H9 (cell line): ENCODE results near the gene MAGEH1. TPM values are rescaled to one million over a fixed set of nuclear protein-coding genes. Genes with fewer than 3 reads are reported as not detected.
"Not testable (repeated sequence)": the region's sequence is repeated elsewhere in the genome, so short reads cannot be mapped to it uniquely, and the experiment has no call there.

ENCODE experiments used
- DNase-seq: peaks from one replicate; pipeline ENCODE4 v3.0.0-alpha.2; 2017
- H2AFZ ChIP-seq: one replicate; pipeline ENCODE4 v1.6.1; 2013; ENCODE audit warnings: mild to moderate bottlenecking, low read length, control low read depth, moderate library complexity
- H2AK5ac ChIP-seq: 2 replicates; pipeline ENCODE4 v1.6.1; 2013; ENCODE audit warnings: low read length, control low read depth, mixed read lengths; ENCODE audit not compliant: insufficient read length
- H2BK120ac ChIP-seq: one replicate; pipeline ENCODE4 v1.6.1; 2013; ENCODE audit warnings: low read depth, mild to moderate bottlenecking, low read length, control low read depth, inconsistent platforms; ENCODE audit not compliant: poor library complexity, severe bottlenecking
- H2BK12ac ChIP-seq: 2 replicates; pipeline ENCODE4 v1.6.1; 2013; ENCODE audit warnings: low read length, control low read depth, mixed read lengths, low read depth; ENCODE audit not compliant: insufficient read length
- H2BK15ac ChIP-seq: 2 replicates; pipeline ENCODE4 v1.6.1; 2013; ENCODE audit warnings: low read depth, low read length, control low read depth
- H2BK20ac ChIP-seq: one replicate; pipeline ENCODE4 v1.6.1; 2013; ENCODE audit warnings: low read depth, mild to moderate bottlenecking, low read length, control low read depth, inconsistent platforms; ENCODE audit not compliant: poor library complexity, severe bottlenecking
- H2BK5ac ChIP-seq: 2 replicates; pipeline ENCODE4 v1.6.1; 2013; ENCODE audit warnings: low read length, control low read depth, mixed read lengths; ENCODE audit not compliant: insufficient read length
- H3K14ac ChIP-seq: 2 replicates; pipeline ENCODE4 v1.6.1; 2013; ENCODE audit warnings: low read length, control low read depth; ENCODE audit not compliant: insufficient read depth
- H3K18ac ChIP-seq: 2 replicates; pipeline ENCODE4 v1.6.1; 2013; ENCODE audit warnings: low read depth, mild to moderate bottlenecking, mixed read lengths, low read length, control low read depth; ENCODE audit not compliant: insufficient read length
- H3K23ac ChIP-seq: 2 replicates; pipeline ENCODE4 v1.6.1; 2013; ENCODE audit warnings: low read length, control low read depth, mixed read lengths, low read depth; ENCODE audit not compliant: insufficient read length
- H3K23me2 ChIP-seq: 2 replicates; pipeline ENCODE4 v1.6.1; 2013; ENCODE audit warnings: low read depth, mild to moderate bottlenecking, mixed read lengths, low read length, control low read depth; ENCODE audit not compliant: insufficient read length, poor library complexity, severe bottlenecking
- H3K27ac ChIP-seq: 2 replicates; pipeline ENCODE4 v1.5.1; 2013; ENCODE audit warnings: low read length, control low read depth, mixed read lengths, low read depth; ENCODE audit not compliant: insufficient read length
- H3K27me3 ChIP-seq: 2 replicates; pipeline ENCODE4 v1.6.1; 2013; ENCODE audit warnings: low read length, control low read depth, inconsistent platforms; ENCODE audit not compliant: insufficient read depth
- H3K4ac ChIP-seq: 2 replicates; pipeline ENCODE4 v1.6.1; 2013; ENCODE audit warnings: low read depth, mild to moderate bottlenecking, control low read depth, inconsistent platforms, low read length, moderate library complexity
- H3K4me1 ChIP-seq: 2 replicates; pipeline ENCODE4 v1.6.1; 2013; ENCODE audit warnings: low read length, control low read depth, inconsistent platforms; ENCODE audit not compliant: insufficient read depth
- H3K4me2 ChIP-seq: 2 replicates; pipeline ENCODE4 v1.6.1; 2013; ENCODE audit warnings: low read length, control low read depth, mixed read lengths; ENCODE audit not compliant: insufficient read length, insufficient read depth
- H3K56ac ChIP-seq: 2 replicates; pipeline ENCODE4 v1.6.1; 2013; ENCODE audit warnings: low read depth, mild to moderate bottlenecking, mixed read lengths, low read length, control low read depth; ENCODE audit not compliant: insufficient read length
- H3K79me1 ChIP-seq: 2 replicates; pipeline ENCODE4 v1.6.1; 2013; ENCODE audit warnings: low read depth, mild to moderate bottlenecking, moderate library complexity, low read length, control low read depth, inconsistent platforms; ENCODE audit not compliant: insufficient read depth, poor library complexity, severe bottlenecking
- H3K79me2 ChIP-seq: 2 replicates; pipeline ENCODE4 v1.6.1; 2013; ENCODE audit warnings: low read length, control low read depth, inconsistent platforms; ENCODE audit not compliant: insufficient read depth
- H3K9ac ChIP-seq: 2 replicates; pipeline ENCODE4 v1.6.1; 2013; ENCODE audit warnings: low read length, control low read depth, mixed read lengths; ENCODE audit not compliant: insufficient read length; ENCODE audit errors: extremely low read depth
- H3K9me3 ChIP-seq: one replicate; pipeline ENCODE4 v1.6.1; 2013; ENCODE audit warnings: low read depth, low read length, inconsistent platforms; ENCODE audit not compliant: control insufficient read depth
- H3T11ph ChIP-seq: one replicate; pipeline ENCODE4 v1.6.1; 2013; ENCODE audit warnings: mild to moderate bottlenecking, low read length, control low read depth, inconsistent platforms
- H4K20me1 ChIP-seq: one replicate; pipeline ENCODE4 v1.6.1; 2013; ENCODE audit not compliant: control insufficient read depth, insufficient read length, insufficient read depth
- H4K5ac ChIP-seq: 2 replicates; pipeline ENCODE4 v1.6.1; 2013; ENCODE audit warnings: low read depth, mild to moderate bottlenecking, mixed read lengths, low read length, control low read depth; ENCODE audit not compliant: insufficient read length
- H4K8ac ChIP-seq: replicated peaks from 2 replicates; pipeline ENCODE4 v1.6.1; 2013; ENCODE audit warnings: low read length, control low read depth, mixed read lengths, low read depth; ENCODE audit not compliant: insufficient read length
- H4K91ac ChIP-seq: 2 replicates; pipeline ENCODE4 v1.6.1; 2013; ENCODE audit warnings: low read depth, mild to moderate bottlenecking, moderate library complexity, mixed read lengths, low read length, control low read depth; ENCODE audit not compliant: insufficient read length
- H3K27ac Mint-ChIP-seq, 3 experiments: 2 replicates in 2 of 3; 3 replicates in 1 of 3; pipeline ENCODE4 v1.8.0; 2020 to 2021; ENCODE audit warnings: mixed read lengths in 3 of 3, mild to moderate bottlenecking in 1 of 3, moderate library complexity in 1 of 3
- H3K27me3 Mint-ChIP-seq: 2 replicates; pipeline ENCODE4 v1.8.0; 2021; ENCODE audit warnings: low read depth, mild to moderate bottlenecking, moderate library complexity, mixed read lengths
- H3K36me3 Mint-ChIP-seq, 3 experiments: 2 replicates in 2 of 3; 3 replicates in 1 of 3; pipeline ENCODE4 v1.8.0; 2020 to 2021; ENCODE audit warnings: low read depth in 3 of 3, mixed read lengths in 3 of 3; ENCODE audit not compliant: insufficient read depth in 1 of 3
- H3K4me1 Mint-ChIP-seq, 2 experiments: 2 replicates each; pipeline ENCODE4 v1.8.0; 2020; ENCODE audit warnings: mixed read lengths in 2 of 2
- H3K4me3 Mint-ChIP-seq, 2 experiments: 2 replicates in 1 of 2; 3 replicates in 1 of 2; pipeline ENCODE4 v1.8.0; 2020 to 2021; ENCODE audit warnings: mild to moderate bottlenecking in 2 of 2, mixed read lengths in 2 of 2, moderate library complexity in 1 of 2
- H3K9me3 Mint-ChIP-seq, 2 experiments: 2 replicates in 1 of 2; 3 replicates in 1 of 2; pipeline ENCODE4 v1.8.0; 2020; ENCODE audit warnings: mild to moderate bottlenecking in 2 of 2, mixed read lengths in 2 of 2, moderate library complexity in 1 of 2
- WGBS: extraction: QIAGEN DNeasy Blood & Tissue Kit; methylation state at CpG from one replicate; pipeline ENCODE4 v1.1.7; 2013; ENCODE audit warnings: missing lambda C conversion rate, low lambda C conversion rate, mixed read lengths; ENCODE audit not compliant: insufficient read length; ENCODE audit errors: extremely low coverage; 5-methylcytosine and 5-hydroxymethylcytosine counted together
- total RNA-seq: library from RNA; stranded (reverse); gene quantifications from 2 replicates; pipeline ENCODE4 v1.2.1, GENCODE V29; 2021

MAGEH1 gene
- total RNA-seq, 1 experiment from 2014 or later: 7.3 TPM

DNA sequence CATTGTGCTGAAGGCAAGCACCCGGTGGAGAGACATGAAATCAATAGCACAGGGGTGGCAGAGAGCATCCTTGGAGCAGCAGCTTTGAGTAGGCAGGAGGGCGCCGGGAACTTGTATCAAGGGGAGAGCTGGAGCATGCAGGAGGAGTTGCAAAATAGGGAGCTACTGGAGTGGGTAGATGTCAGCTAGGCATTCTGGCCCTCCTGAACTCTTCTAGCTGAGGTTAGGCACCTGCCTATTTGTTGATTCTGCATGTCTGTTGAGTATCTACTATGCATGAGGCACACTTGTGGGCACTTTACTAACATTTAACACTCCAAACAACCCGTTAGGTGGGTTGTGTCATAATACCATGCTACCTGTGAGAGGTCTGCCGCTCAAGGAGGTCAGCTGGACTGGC, 7.5 kb downstream of the MAGEH1 start:
- not testable (repeated sequence) for H4K91ac ChIP-seq, H3K79me1 ChIP-seq, H4K20me1 ChIP-seq, H3K4me1 Mint-ChIP-seq, H3K27me3 ChIP-seq, H3K4ac ChIP-seq, H3K4me2 ChIP-seq, H2BK15ac ChIP-seq, H3K18ac ChIP-seq, H3K56ac ChIP-seq, H3K4me1 ChIP-seq, DNase-seq, H3K23ac ChIP-seq, H2BK12ac ChIP-seq, H3K36me3 Mint-ChIP-seq, H4K8ac ChIP-seq, H3K27ac ChIP-seq, H3K9me3 Mint-ChIP-seq, H3K27me3 Mint-ChIP-seq, H2AFZ ChIP-seq, H3K27ac Mint-ChIP-seq, H3T11ph ChIP-seq, H3K9me3 ChIP-seq, H3K4me3 Mint-ChIP-seq, H2AK5ac ChIP-seq, H3K9ac ChIP-seq, H3K79me2 ChIP-seq, H2BK20ac ChIP-seq, H2BK120ac ChIP-seq, H3K23me2 ChIP-seq, H4K5ac ChIP-seq, H3K14ac ChIP-seq, H2BK5ac ChIP-seq
- WGBS: no CpG with 5 or more reads among the region's 5 CpGs

GRCh38 chrX:55459926-55460325, 8.0 kb downstream of the MAGEH1 start:
- H4K91ac ChIP-seq, H3K4me1 ChIP-seq, H3K27me3 ChIP-seq, H3K36me3 Mint-ChIP-seq, H3K23me2 ChIP-seq, H3K14ac ChIP-seq, H3K27ac Mint-ChIP-seq, H3K9me3 Mint-ChIP-seq, H3K23ac ChIP-seq, H3K4me2 ChIP-seq, H3K79me2 ChIP-seq, H2BK120ac ChIP-seq, H2BK15ac ChIP-seq, H3K27ac ChIP-seq, H2BK20ac ChIP-seq, H3K79me1 ChIP-seq, DNase-seq, H3K9ac ChIP-seq, H2BK12ac ChIP-seq, H3T11ph ChIP-seq, H3K4ac ChIP-seq, H3K18ac ChIP-seq, H2AK5ac ChIP-seq, H3K4me1 Mint-ChIP-seq, H3K9me3 ChIP-seq, H4K8ac ChIP-seq, H4K20me1 ChIP-seq, H2AFZ ChIP-seq, H3K27me3 Mint-ChIP-seq, H3K56ac ChIP-seq, H3K4me3 Mint-ChIP-seq, H2BK5ac ChIP-seq, H4K5ac ChIP-seq: not testable (repeated sequence)
- no CpG with 5 or more reads among the region's 4 CpGs for WGBS
